IMR-90 (cell line): ENCODE data around the gene GUCY1B1. TPM values are rescaled to one million over a fixed set of nuclear protein-coding genes. Genes with fewer than 3 reads are reported as not detected.

Experiments used
- ATAC-seq: fragments of 200-7000 bp; cut with Tn5 transposase; 2 replicates; pipeline ENCODE4 v1.9.1; 2020; ENCODE audit warnings: low read depth, mild to moderate bottlenecking, moderate library complexity
- BruUV-seq: library from RNA; stranded (reverse); fragments of 400-500 nt; replicated peaks from 2 replicates; lab custom pipeline; 2021; lab: Mats Ljungman, UMichigan
- CTCF ChIA-PET: fragments of 300-600 bp; formaldehyde crosslinking; extraction: SDS; loops from one replicate; lab custom pipeline; 2021; ENCODE audit warnings: antibody characterized with exemption; lab: Yijun Ruan, JAX
- POLR2A ChIA-PET: fragments of 300-600 bp; sonication (Branson Sonifier 250); formaldehyde crosslinking; loops from one replicate; lab custom pipeline; 2022; ENCODE audit warnings: antibody characterized with exemption; ENCODE audit not compliant: unreplicated experiment; lab: Charles Lee
- DNase-seq: peaks from one replicate; pipeline ENCODE4 v3.0.0; 2013
- H2AFZ ChIP-seq: replicated peaks from 2 replicates; pipeline ENCODE3; 2013; ENCODE audit warnings: low read length, mild to moderate bottlenecking; ENCODE audit not compliant: poor library complexity
- H2AK5ac ChIP-seq: 2 replicates; pipeline ENCODE4 v1.6.1; 2013; ENCODE audit warnings: low read depth, low read length, inconsistent platforms
- H2AK9ac ChIP-seq: replicated peaks from 2 replicates; pipeline ENCODE3; 2013; ENCODE audit warnings: mild to moderate bottlenecking, low read depth, low read length, moderate library complexity; ENCODE audit not compliant: poor library complexity
- H2BK120ac ChIP-seq: 2 replicates; pipeline ENCODE4 v1.6.1; 2013; ENCODE audit warnings: low read depth, low read length, inconsistent platforms
- H2BK15ac ChIP-seq: 3 replicates; pipeline ENCODE4 v1.6.1; 2013; ENCODE audit warnings: low read depth, low read length, inconsistent platforms
- H2BK20ac ChIP-seq: 2 replicates; pipeline ENCODE4 v1.6.1; 2013; ENCODE audit warnings: low read depth, mild to moderate bottlenecking, inconsistent platforms, low read length, moderate library complexity
- H2BK5ac ChIP-seq: 2 replicates; pipeline ENCODE4 v1.6.1; 2013; ENCODE audit warnings: mild to moderate bottlenecking, low read depth, low read length, inconsistent platforms; ENCODE audit not compliant: poor library complexity, severe bottlenecking
- H3K14ac ChIP-seq: replicated peaks from 2 replicates; pipeline ENCODE4 v1.6.1; 2013; ENCODE audit warnings: low read depth, low read length, inconsistent platforms
- H3K18ac ChIP-seq: 2 replicates; pipeline ENCODE4 v1.6.1; 2013; ENCODE audit warnings: low read depth, low read length, control low read depth
- H3K23ac ChIP-seq: 2 replicates; pipeline ENCODE4 v1.6.1; 2013; ENCODE audit warnings: low read depth, low read length, inconsistent platforms
- H3K27ac ChIP-seq: 2 replicates; pipeline ENCODE4 v1.5.1; 2013; ENCODE audit warnings: mild to moderate bottlenecking, control low read depth, low read length; ENCODE audit not compliant: insufficient read depth
- H3K27me3 ChIP-seq: 2 replicates; pipeline ENCODE4 v1.6.1; 2013; ENCODE audit warnings: low read length; ENCODE audit not compliant: control insufficient read depth, insufficient read depth
- H3K36me3 ChIP-seq: 2 replicates; pipeline ENCODE4 v1.6.1; 2013; ENCODE audit warnings: low read length, mixed read lengths; ENCODE audit not compliant: control insufficient read depth, insufficient read depth
- H3K4ac ChIP-seq: 2 replicates; pipeline ENCODE4 v1.6.1; 2013; ENCODE audit warnings: low read depth, low read length, inconsistent platforms
- H3K4me1 ChIP-seq: 2 replicates; pipeline ENCODE4 v1.6.1; 2013; ENCODE audit warnings: low read length, mixed read lengths; ENCODE audit not compliant: control insufficient read depth, insufficient read depth
- H3K4me2 ChIP-seq: 2 replicates; pipeline ENCODE4 v1.6.1; 2013; ENCODE audit warnings: low read depth, mild to moderate bottlenecking, control low read depth, low read length, moderate library complexity
- H3K4me3 ChIP-seq: 2 replicates; pipeline ENCODE4 v1.5.1; 2013; ENCODE audit warnings: low read depth, mild to moderate bottlenecking, control low read depth, low read length, moderate library complexity; ENCODE audit not compliant: insufficient read depth
- H3K56ac ChIP-seq: 2 replicates; pipeline ENCODE4 v1.6.1; 2013; ENCODE audit warnings: low read length, inconsistent platforms; ENCODE audit not compliant: insufficient read depth; ENCODE audit errors: extremely low read depth
- H3K79me1 ChIP-seq, 2 experiments: 2 replicates each; pipeline ENCODE4 v1.6.1; 2013; ENCODE audit warnings: low read length in 2 of 2, inconsistent platforms in 1 of 2, low read depth in 1 of 2
- H3K9ac ChIP-seq: 2 replicates; pipeline ENCODE4 v1.6.1; 2013; ENCODE audit warnings: low read depth, low read length, control low read depth
- H3K9me1 ChIP-seq: 2 replicates; pipeline ENCODE4 v1.6.1; 2013; ENCODE audit warnings: low read length, inconsistent platforms; ENCODE audit not compliant: insufficient read depth
- H3K9me3 ChIP-seq: 2 replicates; pipeline ENCODE4 v1.6.1; 2013; ENCODE audit warnings: low read length; ENCODE audit not compliant: control insufficient read depth, insufficient read depth
- H4K20me1 ChIP-seq: 2 replicates; pipeline ENCODE4 v1.6.1; 2013; ENCODE audit warnings: low read length, inconsistent platforms; ENCODE audit not compliant: insufficient read depth
- H4K5ac ChIP-seq: 2 replicates; pipeline ENCODE4 v1.6.1; 2013; ENCODE audit warnings: mild to moderate bottlenecking, low read depth, low read length, control low read depth
- H4K8ac ChIP-seq, 2 experiments: 2 replicates each; pipeline ENCODE4 v1.6.1; 2013; ENCODE audit warnings: low read depth in 2 of 2, low read length in 2 of 2, control low read depth in 1 of 2, inconsistent platforms in 1 of 2
- H4K91ac ChIP-seq: 2 replicates; pipeline ENCODE4 v1.6.1; 2013; ENCODE audit warnings: low read depth, low read length, inconsistent platforms; ENCODE audit not compliant: insufficient read depth
- MAFK ChIP-seq: IDR thresholded peaks from 2 replicates; pipeline ENCODE4 v1.6.1; 2012; ENCODE audit warnings: low read depth, low read length, improper control_type of control experiment
- MXI1 ChIP-seq: IDR thresholded peaks from 2 replicates; pipeline ENCODE4 v1.6.1; 2012; ENCODE audit warnings: low read depth, mild to moderate bottlenecking, low read length, moderate library complexity, borderline replicate concordance
- RAD21 ChIP-seq: IDR thresholded peaks from 2 replicates; pipeline ENCODE4 v1.6.1; 2012; ENCODE audit warnings: low read length, improper control_type of control experiment
- RFX5 ChIP-seq: IDR thresholded peaks from 2 replicates; pipeline ENCODE4 v1.8.0; 2012; ENCODE audit warnings: low read depth, mild to moderate bottlenecking, low read length, moderate library complexity
- WGBS, 2 experiments: methylation state at CpG; one replicate each; pipeline versions ENCODE4 v1.1.5 to v1.1.7; 2013; ENCODE audit warnings: missing lambda C conversion rate in 2 of 2; ENCODE audit not compliant: insufficient read length in 1 of 2; ENCODE audit errors: extremely low coverage in 2 of 2; 5-methylcytosine and 5-hydroxymethylcytosine counted together
- dilution Hi-C: fragments of 300-500 bp; cut with HindIII; formaldehyde crosslinking; loops from one replicate; pipeline ENCODE4 v1.14.3; 2018; ENCODE audit warnings: low sequenced_read_pairs; ENCODE audit not compliant: unreplicated experiment
- in situ Hi-C: fragments of 300-500 bp; cut with MboI; formaldehyde crosslinking; loops from 3 replicates; pipeline ENCODE4 v1.14.3; 2019; ENCODE audit warnings: low sequenced_read_pairs, inconsistent platforms, mixed read lengths
- intact Hi-C: fragments of 100-400 bp; cut with micrococcal nuclease; formaldehyde crosslinking; loops from 2 replicates; pipeline ENCODE4 v1.10.0; 2022
- polyA plus RNA-seq, 3 experiments: library from polyadenylated mRNA; depleted of rRNA; stranded (reverse); fragments of >200 nt; gene quantifications; 2 replicates each; pipeline ENCODE4 v1.2.3, GENCODE V29; 2012; ENCODE audit warnings: low replicate concordance in 1 of 3
- total RNA-seq: library from RNA; depleted of rRNA; stranded (reverse); fragments of >200 nt; gene quantifications from 2 replicates; pipeline ENCODE4 v1.2.3, GENCODE V29; 2012

GUCY1B1 gene
- total and polyA plus RNA-seq, 2 of the 4 experiments (the other 2 are of a cell fraction): 2.9 to 3.8 TPM

GRCh38 chr4:155742310-155743015, 16.4 kb upstream of the GUCY1B1 start:
- POLR2A ChIA-PET: no interaction called here
- no peak overlapping the region for H3K9ac ChIP-seq
- intact Hi-C loops: no loop called here

More at GRCh38 chr4:155742310-155743015, 16.4 kb upstream of the GUCY1B1 start:
- no peak overlapping the region for H2AK5ac ChIP-seq
- H4K5ac ChIP-seq: no peak overlapping the region
- H3K14ac ChIP-seq: no peak overlapping the region
- no peak overlapping the region for H3K18ac ChIP-seq
- no CpG with 5 or more reads among the region's 3 CpGs for WGBS, 2 experiments
- H3K4me2 ChIP-seq: no peak overlapping the region
- no peaks in the 10 kb centered on the region for H3K27me3 ChIP-seq
- H4K20me1 ChIP-seq: no peaks in the 10 kb centered on the region; the same call in 1 of the 2 replicates
- H4K8ac ChIP-seq: no peak overlapping the region
- in situ Hi-C loops: no loop called here
- no peak overlapping the region for H3K27ac ChIP-seq
- H3K4me3 ChIP-seq: no peak overlapping the region
- TF ChIP-seq RFX5: no peak
- TF ChIP-seq RAD21: no peak
- TF ChIP-seq MXI1: no peak
- no peak for TF ChIP-seq MAFK
- H2BK20ac ChIP-seq: no peak overlapping the region
- no peak for ATAC-seq
- no peak overlapping the region for H2BK120ac ChIP-seq
- H3K56ac ChIP-seq: no peak overlapping the region
- H3K4ac ChIP-seq: no peak overlapping the region
- H4K91ac ChIP-seq: no peak overlapping the region
- H3K9me3 ChIP-seq: no peaks in the 10 kb centered on the region
- no peak overlapping the region for H2BK15ac ChIP-seq
- H3K4me1 ChIP-seq: peaks cover 15% of the 10 kb centered on the region
- H2BK5ac ChIP-seq: no peak overlapping the region
- no peak overlapping the region for H3K23ac ChIP-seq
- BruUV-seq: no TSS peak
- no peak overlapping the region for H2AK9ac ChIP-seq
- H3K9me1 ChIP-seq: no peaks in the 10 kb centered on the region; the same call in 1 of the 2 replicates
- no peak for DNase-seq
- CTCF ChIA-PET: interaction anchor here (0.6 kb wide), 1 partner anchor 8 kb away, joined by 3 read pairs; no protein-coding TSS in a partner anchor
- no peaks in the 10 kb centered on the region for H3K36me3 ChIP-seq
- dilution Hi-C loops: no loop called here
- H3K79me1 ChIP-seq: no peaks in the 10 kb centered on the region
- H2AFZ ChIP-seq: no peak overlapping the region
